GM18507 (cell line): ENCODE measurements around the gene MDGA2.
"Not testable (repeated sequence)": the region's sequence is repeated elsewhere in the genome, so short reads cannot be mapped to it uniquely, and the experiment has no call there.

Source experiments
- DNase-seq: peaks from one replicate; pipeline ENCODE4 v3.0.0; 2011; ENCODE audit warnings: low read depth; ENCODE audit not compliant: insufficient read length; ENCODE audit errors: extremely low spot score
- FAIRE-seq: peaks from 2 replicates; lab custom pipeline; 2011; peaks lifted over from hg19 to GRCh38; lab: Jason Lieb, UNC

Gene MDGA2

GRCh38 chr14:47192203-47192602 lies 483.2 kb downstream of the MDGA2 start:
- not testable (repeated sequence) for DNase-seq, FAIRE-seq

GRCh38 chr14:47191700-47192099 lies 483.7 kb downstream of the MDGA2 start:
- FAIRE-seq = no peak
- no peak for DNase-seq

- FAIRE-seq (no peak), DNase-seq (no peak)
These were observed 485.4 kb downstream of the MDGA2 start for GRCh38 chr14:47189911-47190484.

- FAIRE-seq (no peak), DNase-seq (no peak)
These were observed 488.9 kb downstream of the MDGA2 start for GRCh38 chr14:47186486-47186885.

- DNase-seq = no peak
- FAIRE-seq = no peak
These were observed 495.5 kb downstream of the MDGA2 start for GRCh38 chr14:47179906-47180305.

GRCh38 chr14:47171896-47172295 lies 503.5 kb downstream of the MDGA2 start:
- not testable (repeated sequence) for FAIRE-seq, DNase-seq

GRCh38 chr14:47167402-47167801 lies 508.0 kb downstream of the MDGA2 start:
- DNase-seq (no peak), FAIRE-seq (no peak)

- FAIRE-seq = no peak
- DNase-seq = no peak
These were observed 520.0 kb downstream of the MDGA2 start for GRCh38 chr14:47155395-47155794.

- no peak for FAIRE-seq
These were observed 521.1 kb downstream of the MDGA2 start for GRCh38 chr14:47154276-47154797.

GRCh38 chr14:47153746-47154145 lies 521.7 kb downstream of the MDGA2 start:
- FAIRE-seq (no peak), DNase-seq (no peak)

More at GRCh38 chr14:47154276-47154797, 521.1 kb downstream of the MDGA2 start:
- DNase-seq = no peak

GRCh38 chr14:47150267-47150666 lies 525.1 kb downstream of the MDGA2 start:
- FAIRE-seq = no peak
- no peak for DNase-seq

GRCh38 chr14:47149326-47149725 lies 526.1 kb downstream of the MDGA2 start:
- no peak for FAIRE-seq
- DNase-seq = no peak

- DNase-seq (no peak), FAIRE-seq (no peak)
These were observed 526.7 kb downstream of the MDGA2 start for GRCh38 chr14:47148686-47149085.

GRCh38 chr14:47120645-47121044 lies 554.8 kb downstream of the MDGA2 start:
- DNase-seq (no peak), FAIRE-seq (no peak)

- no peak for FAIRE-seq
- DNase-seq = no peak
These were observed 571.6 kb downstream of the MDGA2 start for GRCh38 chr14:47103771-47104170.

- no peak for FAIRE-seq
- DNase-seq = no peak
These were observed 572.9 kb downstream of the MDGA2 start for GRCh38 chr14:47102472-47102871.

GRCh38 chr14:47085678-47086077 lies 589.7 kb downstream of the MDGA2 start:
- FAIRE-seq (no peak), DNase-seq (no peak)

- DNase-seq = no peak
- no peak for FAIRE-seq
These were observed 610.1 kb downstream of the MDGA2 start for GRCh38 chr14:47065326-47065725.

- FAIRE-seq (no peak), DNase-seq (no peak)
These were observed 615.4 kb downstream of the MDGA2 start for GRCh38 chr14:47060050-47060449.

- no peak for FAIRE-seq
- DNase-seq = no peak
These were observed 618.0 kb downstream of the MDGA2 start for GRCh38 chr14:47057364-47057763.

GRCh38 chr14:47044841-47045240 lies 630.6 kb downstream of the MDGA2 start:
- FAIRE-seq = no peak
- DNase-seq = no peak

- DNase-seq (no peak), FAIRE-seq (no peak)
These were observed 634.9 kb downstream of the MDGA2 start for GRCh38 chr14:47040550-47040949.
